HG02885 (cell line): ENCODE data around the gene TAS2R38.

Experiments
- ATAC-seq: cut with Tn5 transposase; IDR thresholded peaks from one replicate; pipeline ENCODE4 v1.9.1; 2021; ENCODE audit warnings: mild to moderate bottlenecking; ENCODE audit not compliant: unreplicated experiment, poor library complexity

TAS2R38 gene

DNA sequence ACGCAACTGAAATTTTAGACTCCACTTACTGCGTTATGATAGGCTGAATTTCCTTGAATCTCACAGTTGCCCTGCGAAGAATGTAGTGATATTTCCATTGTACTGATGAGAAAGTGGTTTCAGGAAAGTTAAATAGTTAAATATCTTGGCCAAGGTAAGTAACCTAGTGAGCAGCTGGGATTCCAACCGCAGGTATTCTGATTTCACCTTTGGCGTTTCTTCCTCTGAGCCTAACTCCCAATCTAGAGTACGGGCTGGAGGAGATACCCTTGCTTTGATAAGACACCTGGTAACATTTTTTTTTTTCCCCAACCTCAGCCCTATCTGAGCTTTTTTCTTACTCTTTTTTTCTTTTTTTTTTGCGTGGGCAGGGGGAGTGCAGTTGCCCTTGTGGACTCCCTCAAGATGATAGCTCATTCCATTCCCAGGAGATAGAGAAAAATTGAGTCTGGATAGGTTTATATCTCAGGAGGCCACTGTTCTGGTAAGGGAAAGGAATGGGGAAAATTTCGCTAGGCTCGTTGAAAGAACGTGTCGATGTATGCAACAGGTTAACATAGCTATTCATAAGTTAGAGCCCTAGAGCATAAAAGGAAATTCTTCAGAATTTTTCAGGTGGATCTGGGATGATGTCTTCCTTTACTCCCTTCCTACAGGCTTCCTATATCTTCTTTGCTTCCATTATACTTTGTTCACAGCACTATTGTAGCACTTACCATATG lies 3.1 kb upstream of the TAS2R38 start:
- ATAC-seq: no peak

DNA sequence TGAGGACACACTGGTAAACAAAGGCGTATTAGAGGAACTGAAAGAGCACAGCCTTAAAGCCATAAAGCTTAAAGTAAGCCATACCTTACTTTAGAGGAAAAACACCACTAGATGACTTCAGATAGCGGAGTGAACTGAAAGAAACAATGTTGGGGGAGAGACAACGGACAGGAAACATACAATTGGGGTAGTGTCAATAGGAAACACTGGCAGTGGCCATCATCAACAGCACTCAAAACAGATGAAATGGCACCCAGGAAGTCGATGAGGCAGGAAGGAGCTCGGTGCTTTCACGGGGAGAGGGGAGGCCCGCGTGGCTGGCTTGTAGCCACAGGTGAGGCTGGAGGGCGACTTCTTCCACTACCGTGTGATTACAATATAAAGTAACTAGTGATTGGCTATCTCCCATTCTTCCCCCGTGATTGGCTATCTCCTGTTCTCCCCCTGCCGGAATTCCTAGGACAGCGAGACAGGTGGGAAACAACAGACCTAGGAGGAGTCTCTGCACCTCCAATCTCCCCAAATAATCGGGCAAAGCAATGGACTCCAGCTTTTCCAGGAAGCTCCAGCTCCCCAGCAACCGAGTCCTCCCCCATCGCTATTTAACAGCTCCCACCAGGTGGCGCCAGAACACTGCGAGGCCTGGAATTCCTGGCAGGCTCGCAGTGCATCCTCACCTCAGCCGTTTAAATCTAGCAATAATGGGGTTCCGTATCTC lies 2.4 kb upstream of the TAS2R38 start:
- ATAC-seq: peak; percentile 86

DNA sequence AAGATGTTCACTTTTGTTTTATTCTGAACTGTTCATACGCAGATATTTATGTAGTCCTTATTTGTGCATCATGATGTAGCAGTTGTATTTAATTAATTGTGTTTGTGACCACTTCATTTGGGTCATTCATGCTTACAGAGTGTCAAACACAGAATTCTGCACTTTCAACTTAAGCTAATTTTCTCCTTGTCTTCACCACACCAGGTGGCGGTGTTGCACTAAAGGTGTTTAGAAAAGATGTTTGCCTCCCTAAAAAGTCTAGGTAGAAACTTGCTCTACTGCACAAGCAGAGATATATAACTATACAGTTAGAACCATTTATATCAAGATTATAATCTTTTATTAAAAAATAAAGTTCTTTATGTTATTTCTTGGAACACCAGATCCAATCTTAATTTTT lies 1.3 kb upstream of the TAS2R38 start:
- ATAC-seq: no peak

DNA sequence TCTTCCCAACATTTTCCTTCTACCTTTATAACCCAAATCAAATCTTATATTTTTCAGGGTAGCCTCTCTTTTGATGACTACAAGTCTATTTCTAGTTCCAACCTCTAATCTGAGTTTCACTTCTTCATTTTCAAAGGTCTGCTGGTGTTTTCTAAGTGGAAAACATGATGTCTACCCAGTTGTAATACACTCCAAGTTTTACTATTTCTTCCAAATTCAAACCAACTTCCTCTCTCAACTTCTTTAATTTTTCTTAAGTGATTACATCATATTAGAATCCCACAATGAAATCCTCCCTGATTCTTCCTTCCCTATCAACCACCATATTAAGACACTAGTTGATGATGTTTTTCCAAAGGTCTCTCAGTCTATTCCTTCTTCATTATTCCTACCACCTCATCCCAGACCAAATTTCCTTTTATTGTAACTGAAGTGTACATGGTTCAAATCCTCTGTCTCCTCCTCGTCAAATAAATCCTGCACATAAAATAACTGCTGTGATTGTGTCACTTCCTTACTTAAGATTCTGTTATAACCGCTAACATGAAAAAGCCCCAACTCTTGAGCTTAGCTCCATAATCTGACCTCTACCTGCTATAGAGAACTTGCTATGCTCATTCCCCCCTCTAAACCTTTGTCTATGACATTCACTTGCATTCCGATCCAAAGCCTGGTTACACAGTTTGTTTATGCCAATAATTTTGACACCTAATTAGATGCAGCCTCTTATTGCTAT lies 12.7 kb downstream of the TAS2R38 start:
- peak; percentile 96 for ATAC-seq

DNA sequence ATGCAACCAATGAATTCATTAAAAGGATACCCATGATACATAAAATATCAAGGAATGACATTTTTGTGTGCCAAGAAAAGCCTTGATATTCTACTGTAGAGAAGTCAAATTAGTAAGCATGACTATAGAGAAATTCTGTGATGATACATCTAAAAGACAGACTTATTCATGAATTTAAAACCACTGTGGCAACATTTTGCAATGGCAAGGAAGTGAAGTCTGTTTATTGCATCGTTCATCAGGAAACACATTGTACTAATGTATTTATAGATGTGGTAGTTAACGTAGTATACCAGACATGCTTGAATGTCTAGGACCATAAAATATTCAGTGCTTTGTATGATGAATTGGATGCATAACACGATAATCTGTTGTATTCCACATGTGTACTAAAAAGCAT lies 17.5 kb downstream of the TAS2R38 start:
- no peak for ATAC-seq

DNA sequence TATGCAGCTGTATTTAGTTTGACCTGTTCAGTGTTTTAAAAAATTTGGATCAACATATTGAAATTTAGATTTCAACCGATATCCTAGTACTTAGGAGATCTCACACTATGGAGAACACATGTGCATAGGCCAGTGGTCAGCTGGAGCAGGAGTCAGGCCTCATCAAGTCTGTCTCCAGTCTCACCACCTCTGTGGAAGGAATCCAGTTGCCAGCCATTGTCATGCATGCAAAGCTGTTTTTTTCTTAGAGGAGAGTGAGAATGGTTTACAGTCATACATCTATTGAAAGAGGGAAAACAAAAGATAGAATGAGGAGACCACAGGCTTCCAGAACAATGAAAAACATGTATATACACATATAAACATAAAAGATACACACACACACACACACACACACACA lies 19.2 kb downstream of the TAS2R38 start:
- no peak for ATAC-seq

DNA sequence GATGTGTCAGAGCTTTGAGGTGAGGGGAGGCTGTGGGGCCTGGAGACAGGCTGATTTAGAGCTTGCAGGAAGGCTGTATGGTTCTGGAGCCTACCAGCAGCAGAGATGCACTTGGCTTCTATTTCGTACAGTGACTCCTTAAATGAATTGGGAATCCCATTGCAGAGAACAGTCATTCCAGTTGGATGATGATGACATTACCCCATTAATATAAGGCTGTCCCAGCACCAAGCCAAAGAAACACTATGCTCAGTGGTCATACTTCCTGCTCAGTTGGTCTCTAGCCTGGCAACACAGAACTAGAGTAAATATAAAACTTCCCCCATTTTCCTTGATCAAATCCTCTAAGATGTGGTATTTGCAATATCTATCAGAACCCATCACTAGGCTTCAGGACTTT lies 21.1 kb downstream of the TAS2R38 start:
- ATAC-seq: no peak

DNA sequence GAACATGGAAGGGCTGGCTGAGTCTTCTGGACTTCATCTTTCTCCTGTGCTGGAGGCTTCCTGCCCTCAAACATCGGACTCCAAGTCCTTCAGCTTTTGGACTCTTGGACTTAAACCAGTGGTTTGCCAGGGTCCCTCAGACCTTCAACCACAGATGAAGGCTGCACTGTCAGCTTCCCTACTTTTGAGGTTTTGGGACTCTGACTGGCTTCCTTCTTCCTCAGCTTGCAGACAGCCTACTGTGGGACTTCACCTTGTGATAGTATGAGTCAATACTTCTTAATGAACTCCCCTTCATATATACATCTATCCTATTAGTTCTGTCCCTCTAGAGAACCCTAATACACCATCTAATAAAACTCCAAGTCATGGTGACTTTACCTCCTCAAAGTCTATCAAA lies 22.8 kb downstream of the TAS2R38 start:
- no peak for ATAC-seq

DNA sequence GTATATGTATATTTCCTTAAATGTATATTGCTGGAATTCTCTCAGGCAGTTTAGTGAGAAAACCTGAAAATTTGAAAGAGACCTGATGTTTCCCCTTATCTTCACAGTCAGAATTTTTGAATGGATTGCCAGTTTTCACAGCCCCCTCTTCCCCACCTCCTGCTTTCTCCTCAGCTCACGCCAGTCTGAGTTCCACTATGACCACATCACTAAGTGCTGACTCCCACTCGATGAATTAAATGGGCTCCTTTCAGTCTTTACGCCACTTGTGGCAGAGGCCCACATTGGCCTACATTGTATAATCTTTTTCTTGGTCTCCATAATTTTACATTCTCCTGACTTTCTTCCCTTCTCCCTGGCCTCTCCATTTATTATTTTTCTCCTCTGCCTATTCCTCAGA lies 23.7 kb downstream of the TAS2R38 start:
- ATAC-seq: no peak

DNA sequence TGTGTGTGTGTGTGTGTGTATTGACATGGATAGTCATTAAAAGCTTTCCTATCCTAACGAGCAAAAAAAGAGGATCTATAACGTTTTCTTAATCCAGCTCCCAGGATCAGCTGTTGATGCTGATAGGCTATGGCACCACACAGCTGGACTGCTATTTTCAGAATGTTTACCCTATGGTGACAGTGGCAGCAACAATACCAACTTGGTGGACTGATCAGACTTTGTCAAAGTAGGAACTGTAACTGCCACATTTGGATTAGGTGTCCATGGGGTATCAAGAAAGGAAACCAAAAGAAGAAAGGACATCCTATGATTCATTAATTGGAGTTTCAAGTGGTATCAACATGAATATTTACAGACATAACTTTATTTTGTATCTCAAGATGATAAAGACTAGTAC lies 24.1 kb downstream of the TAS2R38 start:
- no peak for ATAC-seq

DNA sequence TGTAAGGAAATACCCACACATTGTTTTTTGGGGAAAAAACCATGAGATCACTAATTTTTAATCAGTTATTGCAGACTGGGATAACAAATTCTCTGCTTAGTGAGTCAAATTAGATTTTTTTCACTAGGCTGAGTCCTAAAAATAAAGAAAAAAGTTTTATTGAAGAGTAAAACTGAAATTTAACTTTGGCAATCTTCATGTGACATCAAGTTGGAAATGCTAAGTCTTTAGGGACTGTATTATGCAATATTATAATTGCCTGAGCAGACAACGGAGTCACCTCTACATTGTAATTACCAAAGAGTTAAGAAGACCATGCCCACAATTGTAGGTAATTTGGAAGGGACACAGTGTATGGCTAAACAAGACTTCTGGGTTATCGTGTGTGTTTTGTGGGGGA lies 24.6 kb downstream of the TAS2R38 start:
- no peak for ATAC-seq

DNA sequence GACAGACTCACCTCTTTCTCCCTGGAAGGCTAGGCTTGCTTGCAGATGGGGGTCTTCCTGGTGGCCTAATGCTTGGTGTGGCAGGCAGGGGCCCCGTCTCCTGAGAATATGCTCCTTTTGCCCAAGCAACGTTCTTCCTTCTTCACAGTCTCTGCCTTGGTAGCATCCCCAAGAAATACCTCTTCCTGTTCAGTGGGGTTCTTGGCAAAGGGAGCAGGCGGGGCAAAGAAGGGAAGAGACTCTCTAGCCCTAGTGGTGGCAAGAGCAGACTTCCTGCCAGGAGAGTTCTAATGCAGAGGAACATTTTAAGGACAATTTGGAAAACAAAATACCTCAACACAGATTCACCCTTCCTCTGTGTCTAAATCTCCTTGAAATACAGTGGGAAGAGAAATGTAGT lies 26.8 kb downstream of the TAS2R38 start, which contains the start of gene CLEC5A:
Gene CLEC5A (minus strand): TSS at position 179 of the 400 bp plus-strand sequence. CDS start 682 bp downstream, outside the sequence.
- no peak for ATAC-seq

DNA sequence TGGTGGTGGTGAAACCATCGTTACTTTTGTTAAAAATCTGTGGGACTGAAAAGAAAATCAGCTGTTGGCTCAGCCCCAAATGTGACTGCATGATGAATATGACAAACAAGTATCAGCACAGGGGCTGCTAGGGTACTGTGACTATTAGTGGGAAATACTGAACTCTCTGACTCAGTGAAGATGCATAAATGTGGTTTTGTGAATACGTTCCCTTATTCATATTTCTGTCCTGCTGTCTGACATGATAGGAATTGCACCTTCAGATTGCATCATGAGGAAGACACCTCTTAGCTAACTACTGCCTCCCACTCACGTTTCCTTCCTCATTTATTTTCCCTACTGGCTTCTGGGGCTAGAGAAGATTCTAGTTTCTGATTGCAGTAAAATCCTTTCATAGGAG lies 28.2 kb downstream of the TAS2R38 start:
- ATAC-seq: no peak

DNA sequence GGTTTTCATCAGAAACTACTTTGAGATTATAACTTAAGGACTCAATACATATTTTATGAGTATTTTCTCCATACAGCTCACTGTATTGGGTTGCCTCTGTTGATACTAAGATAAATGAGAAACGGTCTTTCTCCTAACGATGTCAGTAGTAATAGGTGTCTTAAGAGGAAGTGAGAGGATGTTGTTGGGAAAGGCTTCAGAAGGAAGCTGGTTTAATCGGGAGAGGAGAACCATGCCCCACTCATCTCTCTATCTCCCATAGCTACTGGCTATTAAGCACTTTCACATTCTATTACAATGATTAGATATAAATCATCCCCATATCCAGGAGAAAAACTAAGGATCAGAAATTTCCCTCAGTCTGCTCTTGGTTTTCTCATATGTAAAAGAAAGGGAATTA lies 28.8 kb downstream of the TAS2R38 start:
- no peak for ATAC-seq

DNA sequence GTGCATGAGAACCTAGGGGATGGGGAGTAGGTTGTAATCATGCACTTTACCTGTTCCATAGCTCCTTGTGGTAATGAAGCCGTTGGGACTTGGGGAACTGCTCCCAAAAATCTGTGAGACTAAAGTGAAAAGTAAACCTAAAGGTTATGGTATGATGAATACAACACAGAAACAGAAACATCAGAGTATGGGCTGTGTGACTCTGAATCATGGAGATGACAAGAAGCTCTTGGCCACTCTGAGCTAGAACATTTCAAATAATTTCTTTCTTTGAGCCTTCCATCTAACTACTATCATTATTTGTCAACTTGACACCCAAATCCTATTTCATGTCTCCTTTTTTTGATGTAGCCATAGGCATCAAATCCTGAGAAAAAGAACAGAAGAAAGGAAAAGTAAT lies 29.7 kb downstream of the TAS2R38 start:
- ATAC-seq: no peak

DNA sequence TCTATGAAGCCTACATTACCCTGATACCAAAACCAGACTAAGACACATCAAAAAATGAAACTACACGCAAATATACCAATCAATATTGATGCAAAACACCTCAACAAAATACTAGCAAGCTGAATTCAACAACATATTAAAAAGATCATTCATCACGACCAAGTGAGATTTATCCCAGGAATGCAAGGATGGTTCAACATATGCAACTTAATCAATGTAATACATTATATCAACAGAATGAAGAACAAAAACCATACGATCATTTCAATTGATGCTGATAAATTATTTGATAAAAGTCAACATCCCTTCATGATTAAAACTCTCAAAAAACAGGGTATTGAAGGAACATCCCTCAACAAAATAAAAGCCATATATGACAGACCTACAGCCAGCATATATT lies 32.5 kb downstream of the TAS2R38 start:
- no peak for ATAC-seq

DNA sequence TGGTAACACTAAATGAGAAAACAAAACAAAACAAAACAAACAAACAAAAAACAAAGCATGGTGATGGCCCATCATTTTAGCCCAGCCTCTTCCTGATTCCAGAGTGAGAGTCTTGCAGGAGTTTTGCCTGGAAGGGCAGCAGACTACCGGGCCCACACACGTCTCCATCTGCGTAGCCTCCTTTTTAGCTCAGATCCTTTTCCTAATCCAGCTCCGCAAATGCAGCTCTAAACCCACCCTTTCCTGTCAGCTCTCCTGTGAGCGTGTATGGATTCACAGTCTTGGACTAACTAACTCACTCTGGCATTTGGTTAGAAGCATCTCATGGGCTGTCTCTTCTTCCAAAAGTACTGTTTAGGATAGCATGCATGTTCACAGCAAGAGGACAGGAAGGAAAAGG lies 43.4 kb downstream of the TAS2R38 start:
- no peak for ATAC-seq

DNA sequence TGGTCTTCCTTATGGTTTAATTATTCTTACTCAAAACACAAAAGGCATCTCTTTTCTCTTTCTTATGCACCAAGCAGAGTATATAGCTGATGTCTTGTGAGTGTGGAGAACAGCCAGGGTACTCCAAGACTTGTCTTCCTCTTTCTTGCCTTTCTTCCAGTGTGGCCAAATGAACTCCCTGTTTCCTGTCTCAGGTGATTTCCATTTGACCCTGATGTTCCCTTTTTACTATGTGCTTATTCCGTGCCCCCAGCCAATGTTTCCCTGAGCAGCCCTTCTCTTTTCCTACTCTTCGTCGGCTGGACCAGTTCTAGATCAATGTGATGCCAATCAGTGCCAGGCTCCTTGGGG lies 44.8 kb downstream of the TAS2R38 start:
- ATAC-seq: no peak

DNA sequence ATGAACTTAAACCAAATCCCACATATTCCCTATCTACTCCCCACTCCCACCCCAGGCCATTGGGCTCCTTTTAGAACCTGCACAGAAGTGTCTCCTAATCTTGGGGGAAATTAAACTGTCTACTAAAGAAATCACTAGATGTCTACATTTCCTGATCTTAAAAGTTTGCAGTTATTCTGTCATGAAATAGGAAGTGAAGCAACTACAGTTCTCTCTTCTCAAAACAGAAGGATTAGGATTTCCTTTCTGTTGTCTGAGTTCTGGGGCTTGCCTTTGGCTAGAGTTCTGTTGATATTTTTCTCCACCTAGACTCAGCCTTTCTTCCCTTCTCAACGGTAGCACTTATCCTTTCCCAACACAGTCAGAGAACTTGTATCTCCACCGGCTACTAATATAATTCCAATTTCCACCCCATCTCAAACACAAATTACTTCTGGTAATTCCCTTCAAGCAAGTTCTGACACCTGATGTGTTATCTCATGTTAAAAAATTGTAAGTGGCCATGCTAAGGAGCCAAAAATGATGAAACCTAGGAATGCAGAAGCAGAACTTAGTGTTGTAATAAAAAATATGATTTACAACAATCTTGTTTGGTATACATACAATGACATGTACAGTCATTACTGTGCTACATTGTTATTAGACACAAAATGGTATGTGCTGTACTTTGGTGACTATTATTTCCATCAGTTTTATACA lies 45.3 kb downstream of the TAS2R38 start:
- no peak for ATAC-seq
